Effector memory CD4-positive, alpha-beta T cell (primary cell): ENCODE data around the gene PTGES3.
"Not testable (repeated sequence)": the region's sequence is repeated elsewhere in the genome, so short reads cannot be mapped to it uniquely, and the experiment has no call there.

Experiments used
- DNase-seq, 3 donors: peaks; one replicate each; pipeline ENCODE4 v3.0.0-alpha.2; 2020
- H3K27ac ChIP-seq: 2 replicates; pipeline ENCODE4 v1.7.0; 2013; ENCODE audit warnings: mild to moderate bottlenecking, low read length, moderate library complexity; ENCODE audit not compliant: insufficient read depth, poor library complexity, severe bottlenecking
- H3K27me3 ChIP-seq: replicated peaks from 2 replicates; pipeline ENCODE4 v1.7.0; 2013; ENCODE audit warnings: mild to moderate bottlenecking, low read length; ENCODE audit not compliant: insufficient read depth, control insufficient read depth, poor library complexity, severe bottlenecking
- H3K36me3 ChIP-seq: 2 replicates; pipeline ENCODE4 v1.7.0; 2013; ENCODE audit warnings: mild to moderate bottlenecking, low read length, moderate library complexity; ENCODE audit not compliant: control insufficient read depth, insufficient read depth
- H3K4me1 ChIP-seq: 2 replicates; pipeline ENCODE4 v1.7.0; 2013; ENCODE audit warnings: low read length, mild to moderate bottlenecking; ENCODE audit not compliant: control insufficient read depth, insufficient read depth, poor library complexity, severe bottlenecking
- H3K4me3 ChIP-seq: 2 replicates; pipeline ENCODE4 v1.7.0; 2013; ENCODE audit warnings: low read length, low read depth, mild to moderate bottlenecking; ENCODE audit not compliant: insufficient read depth, poor library complexity, severe bottlenecking
- H3K9me3 ChIP-seq: 2 replicates; pipeline ENCODE4 v1.7.0; 2013; ENCODE audit warnings: mild to moderate bottlenecking, low read length, moderate library complexity; ENCODE audit not compliant: control insufficient read depth

PTGES3 gene

GRCh38 chr12:56658921-56659320 lies 29.2 kb downstream of the PTGES3 start:
- no peak for DNase-seq
- no peaks in the 10 kb centered on the region for H3K9me3 ChIP-seq

DNA sequence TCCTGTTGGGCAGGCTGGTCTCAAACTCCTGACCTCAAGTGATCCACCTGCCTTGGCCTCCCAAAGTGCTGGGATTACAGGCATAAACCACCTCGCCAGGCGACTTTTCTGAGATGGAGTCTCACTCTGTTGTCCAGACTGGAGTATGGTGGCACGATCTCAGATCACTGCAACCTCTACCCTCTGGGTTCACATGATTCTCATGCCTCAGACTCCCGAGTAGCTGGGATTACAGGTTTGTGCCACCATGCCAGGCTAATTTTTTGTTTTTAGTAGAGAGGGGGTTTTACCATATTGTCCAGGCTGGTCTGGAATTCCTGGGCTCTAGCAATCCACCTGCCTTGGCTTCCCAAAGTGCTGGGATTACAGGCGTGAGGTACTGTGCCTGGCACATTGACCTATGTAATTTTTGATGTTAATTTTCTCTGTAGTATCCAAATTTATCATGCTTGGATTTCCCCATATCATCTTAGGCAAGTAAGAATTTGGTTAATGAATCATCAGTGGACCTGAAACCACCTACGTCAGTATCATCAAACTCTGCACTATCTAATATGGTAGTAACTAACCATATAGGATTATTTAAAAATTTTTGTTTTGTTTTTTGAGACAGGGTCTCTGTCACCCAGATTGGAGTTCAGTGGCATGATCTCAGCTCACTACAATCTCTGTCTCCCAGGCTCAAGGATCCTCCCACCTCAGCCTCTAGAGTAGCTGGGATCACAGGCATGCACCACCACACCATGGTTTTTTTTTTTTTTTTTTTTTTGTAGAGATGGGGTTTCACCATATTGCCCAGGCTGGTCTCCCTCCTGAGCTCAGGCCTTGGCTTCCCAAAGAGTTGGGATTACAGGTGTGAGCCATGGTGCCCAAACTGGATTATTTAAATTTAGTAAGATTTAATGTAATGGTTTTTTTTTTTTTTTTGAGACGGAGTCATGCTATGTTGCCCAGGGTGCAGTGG lies 30.4 kb downstream of the PTGES3 start:
- Histone ChIP-seq H3K9me3 (peaks cover 4% of the 10 kb centered on the region), H3K4me3 (no peak overlapping the region), H3K4me1 (no peaks in the 10 kb centered on the region), H3K27me3 (no peaks in the 10 kb centered on the region), H3K36me3 (no peaks in the 10 kb centered on the region), H3K27ac (no peak overlapping the region)
- no peak for DNase-seq

More at GRCh38 chr12:56658921-56659320, 29.2 kb downstream of the PTGES3 start:
- Histone ChIP-seq H3K27me3 (no peaks in the 10 kb centered on the region), H3K36me3 (peaks cover 9% of the 10 kb centered on the region), H3K4me3 (no peak overlapping the region), H3K27ac (no peak overlapping the region), H3K4me1 (no peaks in the 10 kb centered on the region)

GRCh38 chr12:56653781-56654180 lies 34.3 kb downstream of the PTGES3 start:
- H3K4me3 ChIP-seq, H3K36me3 ChIP-seq, H3K9me3 ChIP-seq, H3K4me1 ChIP-seq, H3K27ac ChIP-seq, H3K27me3 ChIP-seq, DNase-seq: not testable (repeated sequence)

DNA sequence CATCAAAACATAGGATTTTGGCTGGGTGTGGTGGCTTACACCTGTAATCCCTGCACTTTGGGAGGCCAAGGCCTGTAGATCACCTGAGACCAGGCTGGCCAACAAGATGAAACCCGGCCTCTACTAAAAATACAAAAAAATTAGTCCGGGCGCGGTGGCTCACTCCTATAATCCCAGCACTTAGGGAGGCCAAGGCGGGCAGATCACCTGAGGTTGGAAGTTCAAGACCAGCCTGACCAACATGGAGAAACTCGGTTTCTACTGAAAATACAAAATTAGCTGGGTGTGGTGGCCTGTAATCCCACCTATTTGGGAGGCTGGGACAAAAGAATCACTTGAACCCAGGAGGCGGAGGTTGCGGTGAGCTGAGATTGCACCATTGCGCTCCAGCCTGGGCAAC lies 40.1 kb downstream of the PTGES3 start:
- not testable (repeated sequence) for H3K4me1 ChIP-seq, H3K36me3 ChIP-seq, H3K9me3 ChIP-seq, DNase-seq, H3K27ac ChIP-seq, H3K27me3 ChIP-seq, H3K4me3 ChIP-seq

GRCh38 chr12:56645717-56646446 lies 42.2 kb downstream of the PTGES3 start, which contains the start of gene ATP5F1B:
Gene ATP5F1B (minus strand): TSS chr12:56645984. CDS start chr12:56645963, 21 bp downstream.
- Histone ChIP-seq H3K27ac (peak within 1 kb of the TSS; percentile 86), H3K36me3 (peaks cover 26% of the 10 kb centered on the region), H3K4me1 (peaks cover 9% of the 10 kb centered on the region), H3K9me3 (no peaks in the 10 kb centered on the region), H3K4me3 (peak within 1 kb of the TSS; percentile 93), H3K27me3 (no peaks in the 10 kb centered on the region)
- peak; percentile 80 to 89 (median 88) for DNase-seq

DNA sequence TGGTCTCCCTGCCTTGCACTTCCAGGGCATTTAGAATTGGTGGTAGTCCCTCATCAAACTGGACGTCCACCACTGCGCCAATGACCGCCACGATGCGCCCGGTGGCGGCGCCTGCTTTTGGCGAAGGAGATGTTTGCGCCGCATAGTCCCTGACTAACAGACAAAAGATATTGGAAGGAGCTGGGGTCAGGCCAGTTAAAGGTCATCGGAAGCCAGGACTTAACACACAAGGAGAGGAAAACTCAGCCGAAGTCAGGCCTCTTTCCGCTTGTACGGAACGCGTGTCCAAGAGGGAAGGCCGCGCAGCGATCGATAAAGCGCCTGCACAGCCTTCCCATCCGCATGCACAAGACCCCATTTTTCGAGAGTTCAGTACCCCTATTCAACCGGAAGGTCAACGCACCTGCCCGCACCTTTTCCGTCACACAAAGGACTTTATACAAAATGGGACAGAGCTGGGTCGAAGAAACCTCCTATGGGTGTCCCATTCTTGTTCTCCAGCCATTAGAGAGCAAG lies 42.8 kb downstream of the PTGES3 start:
- Histone ChIP-seq H3K27ac (peak overlapping the region; percentile 86), H3K36me3 (peaks cover 32% of the 10 kb centered on the region), H3K9me3 (no peaks in the 10 kb centered on the region), H3K4me1 (peaks cover 9% of the 10 kb centered on the region), H3K27me3 (no peaks in the 10 kb centered on the region), H3K4me3 (peak overlapping the region; percentile 93)
- no peak for DNase-seq

DNA sequence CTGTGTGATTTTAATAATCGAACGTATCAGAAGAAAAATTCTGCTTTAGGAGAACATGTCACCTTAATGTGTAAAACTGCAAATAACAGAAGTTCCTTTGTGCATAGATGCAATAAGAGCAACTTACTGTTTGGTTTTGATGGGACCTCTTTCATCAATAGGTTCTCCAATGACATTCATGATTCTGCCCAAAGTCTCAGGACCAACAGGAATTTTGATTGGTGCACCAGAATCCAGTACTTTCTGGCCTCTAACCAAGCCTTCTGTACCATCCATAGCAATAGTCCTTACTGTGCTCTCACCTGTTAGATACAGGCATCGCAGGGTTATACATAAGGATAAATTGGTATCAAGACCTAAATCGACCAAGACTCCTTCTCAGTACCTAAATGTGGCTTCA lies 43.4 kb downstream of the PTGES3 start:
- Histone ChIP-seq H3K36me3 (peaks cover 38% of the 10 kb centered on the region), H3K27me3 (no peaks in the 10 kb centered on the region), H3K9me3 (no peaks in the 10 kb centered on the region), H3K4me3 (peak overlapping the region; percentile 93), H3K27ac (peak overlapping the region; percentile 86), H3K4me1 (peaks cover 9% of the 10 kb centered on the region)
- DNase-seq: no peak

DNA sequence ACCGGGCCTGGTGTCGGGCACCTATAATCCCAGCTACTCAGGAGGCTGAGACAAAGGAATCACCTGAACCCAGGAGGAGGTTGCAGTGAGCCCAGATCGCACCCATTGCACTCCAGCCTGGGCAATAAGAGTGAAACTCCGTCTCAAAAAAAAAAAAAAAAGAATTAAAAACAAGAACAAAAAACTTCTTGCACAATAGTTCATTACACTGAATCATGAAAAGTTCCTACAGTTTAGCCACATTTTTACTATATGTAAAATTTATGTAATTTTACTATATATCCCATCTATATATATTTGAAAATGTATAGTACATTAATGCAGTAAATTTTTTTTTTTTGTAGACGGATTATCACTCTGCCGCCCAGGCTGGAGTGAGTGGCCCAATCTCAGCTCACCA lies 46.9 kb downstream of the PTGES3 start:
- DNase-seq: no peak
- Histone ChIP-seq H3K4me1 (peaks cover 20% of the 10 kb centered on the region), H3K9me3 (no peaks in the 10 kb centered on the region), H3K27me3 (no peaks in the 10 kb centered on the region), H3K36me3 (peaks cover 64% of the 10 kb centered on the region), H3K27ac (no peak overlapping the region), H3K4me3 (no peak overlapping the region)

DNA sequence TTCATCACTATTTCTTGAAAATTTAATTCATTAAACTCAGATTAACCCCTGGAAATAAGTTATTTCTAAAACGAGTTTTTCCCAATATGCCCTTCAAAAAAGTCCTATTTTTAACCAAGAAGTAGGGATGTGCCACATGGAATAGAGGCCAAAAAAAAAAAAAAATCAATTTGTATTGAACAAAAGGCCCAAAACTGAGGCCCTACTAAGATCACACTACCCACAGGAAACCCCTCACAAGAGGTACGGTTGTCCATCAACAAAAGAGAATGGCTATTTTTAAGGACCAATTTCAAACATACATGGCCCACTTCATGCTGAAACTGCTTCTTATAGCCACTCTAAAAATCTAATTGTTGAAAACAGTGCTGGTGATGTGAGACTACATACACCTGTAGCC lies 50.5 kb downstream of the PTGES3 start:
- Histone ChIP-seq H3K27ac (peak overlapping the region; percentile 82), H3K4me3 (no peak overlapping the region), H3K9me3 (no peaks in the 10 kb centered on the region), H3K36me3 (peaks cover 51% of the 10 kb centered on the region), H3K27me3 (no peaks in the 10 kb centered on the region), H3K4me1 (peaks cover 37% of the 10 kb centered on the region)
- no peak for DNase-seq
